Activated B cell treated with CpG ODN at 0.5 μM for 24 hours (primary cell): ENCODE results near the gene SH3RF3. TPM values are rescaled to one million over a fixed set of nuclear protein-coding genes. Genes with fewer than 3 reads are reported as not detected.

Experiments
- ATAC-seq: fragments of 200-7000 bp; cut with Tn5 transposase; one replicate; pipeline ENCODE4 v1.10.0; 2021; ENCODE audit warnings: low read depth, mild to moderate bottlenecking, moderate library complexity
- CTCF ChIA-PET: fragments of 350-600 bp; sonication (Branson Sonifier 250); formaldehyde crosslinking; loops from one replicate; lab custom pipeline; 2021; ENCODE audit warnings: antibody characterized with exemption; lab: Charles Lee
- POLR2A ChIA-PET: fragments of 350-600 bp; sonication (Branson Sonifier 250); formaldehyde crosslinking; loops from one replicate; lab custom pipeline; 2021; ENCODE audit warnings: antibody characterized with exemption; lab: Charles Lee
- DNase-seq: peaks from one replicate; pipeline ENCODE4 v3.0.0; 2022
- H3K27ac Mint-ChIP-seq: one replicate; pipeline ENCODE4 v1.8.0; 2020; ENCODE audit warnings: mixed read lengths
- H3K27me3 Mint-ChIP-seq: one replicate; pipeline ENCODE4 v1.8.0; 2021; ENCODE audit warnings: mixed read lengths
- H3K36me3 Mint-ChIP-seq: one replicate; pipeline ENCODE4 v1.8.0; 2021; ENCODE audit warnings: low read depth, mixed read lengths
- H3K4me1 Mint-ChIP-seq: one replicate; pipeline ENCODE4 v1.8.0; 2021; ENCODE audit warnings: mixed read lengths
- H3K4me3 Mint-ChIP-seq: one replicate; pipeline ENCODE4 v1.8.0; 2020; ENCODE audit warnings: mild to moderate bottlenecking, mixed read lengths
- H3K9me3 Mint-ChIP-seq: one replicate; pipeline ENCODE4 v1.8.0; 2020; ENCODE audit warnings: mixed read lengths
- CTCF ChIP-seq: fragments of 200-600 bp; IDR thresholded peaks from one replicate; pipeline ENCODE4 v1.8.0; 2022; ENCODE audit warnings: antibody characterized with exemption, mild to moderate bottlenecking
- intact Hi-C: fragments of 100-400 bp; cut with micrococcal nuclease; formaldehyde crosslinking; loops from one replicate; pipeline ENCODE4 v1.15.1; 2024
- total RNA-seq: library from RNA; stranded (reverse); gene quantifications from 2 replicates; pipeline ENCODE4 v1.2.3, GENCODE V29; 2022

Gene SH3RF3
- total RNA-seq, 1 donor from 2014 or later, result 0.09 TPM

GRCh38 chr2:109384308-109385271 lies 255.6 kb downstream of the SH3RF3 start:
- no peak overlapping the region for H3K27ac Mint-ChIP-seq
- no peaks in the 10 kb centered on the region for H3K27me3 Mint-ChIP-seq
- no peak for ATAC-seq
- no peak for DNase-seq
- no peaks in the 10 kb centered on the region for H3K9me3 Mint-ChIP-seq
- ChIA-PET POLR2A (no interaction called here), CTCF (no interaction called here)
- H3K4me3 Mint-ChIP-seq, result no peak overlapping the region
- no peak for TF ChIP-seq CTCF
- intact Hi-C loops, result no loop called here
- no peaks in the 10 kb centered on the region for H3K36me3 Mint-ChIP-seq
- H3K4me1 Mint-ChIP-seq, result no peaks in the 10 kb centered on the region

GRCh38 chr2:109385506-109385905 lies 256.5 kb downstream of the SH3RF3 start:
- ChIA-PET CTCF (no interaction called here), POLR2A (no interaction called here)
- DNase-seq, result no peak
- Mint-ChIP-seq H3K36me3 (no peaks in the 10 kb centered on the region), H3K27me3 (no peaks in the 10 kb centered on the region), H3K4me3 (no peak overlapping the region), H3K9me3 (no peaks in the 10 kb centered on the region), H3K27ac (no peak overlapping the region), H3K4me1 (no peaks in the 10 kb centered on the region)
- ATAC-seq, result no peak
- no peak for TF ChIP-seq CTCF
- intact Hi-C loops, result no loop called here

- TF ChIP-seq CTCF, result no peak
- Mint-ChIP-seq H3K27ac (no peak overlapping the region), H3K36me3 (no peaks in the 10 kb centered on the region), H3K27me3 (no peaks in the 10 kb centered on the region), H3K4me1 (no peaks in the 10 kb centered on the region), H3K4me3 (no peak overlapping the region), H3K9me3 (no peaks in the 10 kb centered on the region)
- CTCF ChIA-PET, result no interaction called here
- POLR2A ChIA-PET, result no interaction called here
- ATAC-seq (no peak), DNase-seq (no peak)
- intact Hi-C loops, result no loop called here
Observed at GRCh38 chr2:109386004-109386695, 257.1 kb downstream of the SH3RF3 start.

- H3K4me1 Mint-ChIP-seq, result no peaks in the 10 kb centered on the region
- intact Hi-C loops, result no loop called here
- no peak for DNase-seq
- no peaks in the 10 kb centered on the region for H3K36me3 Mint-ChIP-seq
- CTCF ChIA-PET, result no interaction called here
- no peaks in the 10 kb centered on the region for H3K9me3 Mint-ChIP-seq
- no peak for ATAC-seq
- H3K4me3 Mint-ChIP-seq, result no peak overlapping the region
- no peak overlapping the region for H3K27ac Mint-ChIP-seq
- H3K27me3 Mint-ChIP-seq, result no peaks in the 10 kb centered on the region
- TF ChIP-seq CTCF, result no peak
- POLR2A ChIA-PET, result no interaction called here
Observed at GRCh38 chr2:109387221-109387735, 258.3 kb downstream of the SH3RF3 start.
